DND-41 (cell line): ENCODE measurements around the gene CD200R1L.

Experiments used
- CTCF ChIP-seq: IDR thresholded peaks from 2 replicates; pipeline ENCODE4 v1.5.1; 2012; ENCODE audit warnings: borderline replicate concordance, low read length, moderate library complexity, mild to moderate bottlenecking; ENCODE audit not compliant: poor library complexity, severe bottlenecking; ENCODE audit errors: extremely low read depth
- EZH2 ChIP-seq: IDR thresholded peaks from 3 replicates; pipeline ENCODE4 v1.6.1; 2012; ENCODE audit warnings: borderline replicate concordance, low read depth, mild to moderate bottlenecking, moderate library complexity, low read length, inconsistent platforms; ENCODE audit not compliant: severe bottlenecking

DNA sequence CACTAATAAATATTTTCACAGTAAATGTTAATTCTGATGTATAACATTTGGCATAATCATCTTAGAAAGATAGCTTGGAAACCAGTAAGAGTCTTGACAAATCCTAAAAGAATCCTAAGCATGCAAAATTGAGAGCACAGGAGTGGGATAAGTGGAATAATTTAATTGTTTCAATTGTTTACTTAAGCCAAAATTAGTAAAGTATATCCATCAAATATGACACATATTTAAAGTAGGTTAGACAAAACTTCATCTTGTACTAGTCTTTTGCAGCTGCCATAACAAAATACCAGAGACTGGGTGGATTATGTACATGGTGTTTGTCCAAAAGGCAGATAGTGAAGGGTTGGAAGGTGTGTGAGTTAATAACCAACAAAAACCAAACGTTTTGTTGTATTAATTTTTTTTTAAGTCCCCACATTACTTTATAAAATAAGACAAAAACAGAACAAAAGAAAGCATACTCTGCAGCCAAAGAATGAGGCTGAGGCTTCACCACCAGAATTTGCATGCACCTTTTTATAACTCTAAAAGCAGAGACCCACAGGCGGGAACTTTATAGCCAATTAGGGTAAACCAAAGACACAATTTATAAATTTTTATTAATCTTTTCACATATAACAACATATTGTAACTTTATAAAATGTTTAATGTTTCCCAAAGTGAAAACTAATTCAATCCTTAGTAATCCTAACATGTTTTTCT is 41.9 kb upstream of the CD200R1L start:
- no peak for TF ChIP-seq CTCF
- TF ChIP-seq EZH2, result no peak
